ENCODE results near the gene ATP4B. TPM values are rescaled to one million over a fixed set of nuclear protein-coding genes. Genes with fewer than 3 reads are reported as not detected.
A peak's percentile ranks its signal among the peaks of the same experiment; 100 is the strongest.

Gene ATP4B
- total RNA-seq, 3 donors from 2014 or later (not counting 1 experiment from before 2014, with no cell fraction given): not detected

- Mint-ChIP-seq H3K9me3 (peaks cover 4 to 7% of the 10 kb centered on the region in 2 donors), H3K27me3 (ENCODE audit: low read depth in 2 of 2) (no peaks in the 10 kb centered on the region), H3K36me3 (peaks cover 12% of the 10 kb centered on the region), H3K4me1 (no peaks in the 10 kb centered on the region), H3K27ac (no peak overlapping the region), H3K4me3 (no peak overlapping the region)
- H3K9me3 ChIP-seq (ENCODE audit: control insufficient read depth, insufficient read depth, low read length): no peaks in the 10 kb centered on the region
- peaks cover 2% of the 10 kb centered on the region for H3K27me3 ChIP-seq (ENCODE audit: control insufficient read depth, insufficient read depth, low read length)
- TF ChIP-seq CTCF (IDR thresholded peaks at IDR 0.05): no peak
- H3K4me3 ChIP-seq (ENCODE audit: low read length): no peak overlapping the region
- DNase-seq (peak in 1 of 2 donors; percentile 10), ATAC-seq (no peak)
- H3K36me3 ChIP-seq (ENCODE audit: control insufficient read depth, insufficient read depth, low read length): no peaks in the 10 kb centered on the region
- WGBS (ENCODE audit: insufficient coverage): 89% methylated on average over 15 of the region's 15 CpGs
- no peak overlapping the region for H3K27ac ChIP-seq (ENCODE audit: low read length)
- H3K4me1 ChIP-seq (ENCODE audit: control insufficient read depth, insufficient read depth, low read length): no peaks in the 10 kb centered on the region
- intact Hi-C loops (cut with micrococcal nuclease): no loop called here
Measured at GRCh38 chr13:113663934-113664333, 5.9 kb upstream of the ATP4B start.

GRCh38 chr13:113661509-113661908 is 3.5 kb upstream of the ATP4B start:
- Histone ChIP-seq H3K9me3 (ENCODE audit: control insufficient read depth, insufficient read depth, low read length) (no peaks in the 10 kb centered on the region), H3K36me3 (ENCODE audit: control insufficient read depth, insufficient read depth, low read length) (no peaks in the 10 kb centered on the region), H3K4me1 (ENCODE audit: control insufficient read depth, insufficient read depth, low read length) (no peaks in the 10 kb centered on the region), H3K4me3 (ENCODE audit: low read length) (no peak overlapping the region), H3K27ac (ENCODE audit: low read length) (no peak overlapping the region), H3K27me3 (ENCODE audit: control insufficient read depth, insufficient read depth, low read length) (peaks cover 2% of the 10 kb centered on the region)
- no peak for ATAC-seq
- Mint-ChIP-seq H3K36me3 (peaks cover 12% of the 10 kb centered on the region), H3K4me3 (no peak overlapping the region), H3K4me1 (no peaks in the 10 kb centered on the region), H3K9me3 (peaks cover 4 to 7% of the 10 kb centered on the region in 2 donors), H3K27ac (no peak overlapping the region), H3K27me3 (ENCODE audit: low read depth in 2 of 2) (no peaks in the 10 kb centered on the region)
- intact Hi-C loops (cut with micrococcal nuclease): no loop called here
- DNase-seq: no peak
- no peak for TF ChIP-seq CTCF (IDR thresholded peaks at IDR 0.05)
- WGBS (ENCODE audit: insufficient coverage): no CpG with 5 or more reads among the region's 2 CpGs

GRCh38 chr13:113660066-113660465 is 2.1 kb upstream of the ATP4B start:
- Mint-ChIP-seq H3K4me3 (no peak overlapping the region), H3K27me3 (ENCODE audit: low read depth in 2 of 2) (no peaks in the 10 kb centered on the region), H3K36me3 (peaks cover 12% of the 10 kb centered on the region), H3K4me1 (no peaks in the 10 kb centered on the region), H3K27ac (no peak overlapping the region), H3K9me3 (peaks cover 4 to 7% of the 10 kb centered on the region in 2 donors)
- TF ChIP-seq CTCF (IDR thresholded peaks at IDR 0.05): no peak
- Histone ChIP-seq H3K27ac (ENCODE audit: low read length) (no peak overlapping the region), H3K27me3 (ENCODE audit: control insufficient read depth, insufficient read depth, low read length) (peaks cover 2% of the 10 kb centered on the region), H3K4me3 (ENCODE audit: low read length) (no peak overlapping the region), H3K9me3 (ENCODE audit: control insufficient read depth, insufficient read depth, low read length) (no peaks in the 10 kb centered on the region), H3K36me3 (ENCODE audit: control insufficient read depth, insufficient read depth, low read length) (no peaks in the 10 kb centered on the region), H3K4me1 (ENCODE audit: control insufficient read depth, insufficient read depth, low read length) (no peaks in the 10 kb centered on the region)
- WGBS (ENCODE audit: insufficient coverage): 95% methylated on average over 3 of the region's 3 CpGs
- ATAC-seq (no peak), DNase-seq (no peak)
- intact Hi-C loops (cut with micrococcal nuclease): no loop called here

- ATAC-seq (no peak), DNase-seq (no peak)
- no peaks in the 10 kb centered on the region for H3K9me3 ChIP-seq (ENCODE audit: control insufficient read depth, insufficient read depth, low read length)
- Mint-ChIP-seq H3K4me1 (no peaks in the 10 kb centered on the region), H3K4me3 (no peak overlapping the region), H3K27me3 (ENCODE audit: low read depth in 2 of 2) (no peaks in the 10 kb centered on the region), H3K27ac (no peak overlapping the region), H3K9me3 (peaks cover 4 to 7% of the 10 kb centered on the region in 2 donors), H3K36me3 (peaks cover 12% of the 10 kb centered on the region)
- peaks cover under 1% of the 10 kb centered on the region for H3K4me1 ChIP-seq (ENCODE audit: control insufficient read depth, insufficient read depth, low read length)
- H3K27ac ChIP-seq (ENCODE audit: low read length): no peak overlapping the region
- intact Hi-C loops (cut with micrococcal nuclease): no loop called here
- TF ChIP-seq CTCF (IDR thresholded peaks at IDR 0.05): no peak
- 96% methylated on average over 5 of the region's 8 CpGs for WGBS (ENCODE audit: insufficient coverage)
- H3K27me3 ChIP-seq (ENCODE audit: control insufficient read depth, insufficient read depth, low read length): peaks cover 2% of the 10 kb centered on the region
- no peak overlapping the region for H3K4me3 ChIP-seq (ENCODE audit: low read length)
- no peaks in the 10 kb centered on the region for H3K36me3 ChIP-seq (ENCODE audit: control insufficient read depth, insufficient read depth, low read length)
Measured at GRCh38 chr13:113659337-113659736, 1.3 kb upstream of the ATP4B start.
